Nephron progenitor cell (in vitro differentiated cells): ENCODE results near the gene DDX24.

Source experiments
- DNase-seq: peaks from one replicate; pipeline ENCODE4 v3.0.0; 2021
- H3K27ac Mint-ChIP-seq: 2 replicates; pipeline ENCODE4 v1.8.0; 2021; ENCODE audit warnings: mild to moderate bottlenecking, moderate library complexity, mixed read lengths
- H3K27me3 Mint-ChIP-seq: 2 replicates; pipeline ENCODE4 v1.8.0; 2021; ENCODE audit warnings: mild to moderate bottlenecking, low read depth, mixed read lengths; ENCODE audit not compliant: poor library complexity
- H3K36me3 Mint-ChIP-seq: 2 replicates; pipeline ENCODE4 v1.8.0; 2021; ENCODE audit warnings: low read depth, mixed read lengths
- H3K4me1 Mint-ChIP-seq: 2 replicates; pipeline ENCODE4 v1.8.0; 2021; ENCODE audit warnings: mixed read lengths
- H3K4me3 Mint-ChIP-seq: 2 replicates; pipeline ENCODE4 v1.8.0; 2021; ENCODE audit warnings: mild to moderate bottlenecking, moderate library complexity, mixed read lengths
- H3K9me3 Mint-ChIP-seq: 2 replicates; pipeline ENCODE4 v1.8.0; 2021; ENCODE audit warnings: mild to moderate bottlenecking, moderate library complexity, mixed read lengths
- CTCF ChIP-seq: fragments of 200-600 bp; sonication (generic); IDR thresholded peaks from 2 replicates; pipeline ENCODE4 v1.5.0; 2021; ENCODE audit warnings: antibody characterized with exemption

Gene DDX24

GRCh38 chr14:94003397-94003796, 77.6 kb downstream of the DDX24 start:
- H3K36me3 Mint-ChIP-seq = no peaks in the 10 kb centered on the region
- H3K9me3 Mint-ChIP-seq = no peaks in the 10 kb centered on the region
- no peak overlapping the region for H3K4me3 Mint-ChIP-seq
- peaks cover 6% of the 10 kb centered on the region for H3K4me1 Mint-ChIP-seq
- no peak overlapping the region for H3K27ac Mint-ChIP-seq
- H3K27me3 Mint-ChIP-seq = peaks cover 54% of the 10 kb centered on the region
- no peak for DNase-seq
- no peak for TF ChIP-seq CTCF

- Mint-ChIP-seq H3K4me3 (no peak overlapping the region), H3K27ac (no peak overlapping the region), H3K4me1 (peaks cover 15% of the 10 kb centered on the region), H3K27me3 (peaks cover 45% of the 10 kb centered on the region), H3K9me3 (no peaks in the 10 kb centered on the region), H3K36me3 (no peaks in the 10 kb centered on the region)
- TF ChIP-seq CTCF = peak; percentile 98
- peak; percentile 69 for DNase-seq
Measured at GRCh38 chr14:94001501-94002396, 79.3 kb downstream of the DDX24 start.

- no peaks in the 10 kb centered on the region for H3K9me3 Mint-ChIP-seq
- no peaks in the 10 kb centered on the region for H3K36me3 Mint-ChIP-seq
- TF ChIP-seq CTCF = no peak
- peaks cover 15% of the 10 kb centered on the region for H3K4me1 Mint-ChIP-seq
- H3K4me3 Mint-ChIP-seq = no peak overlapping the region
- DNase-seq = no peak
- H3K27ac Mint-ChIP-seq = no peak overlapping the region
- H3K27me3 Mint-ChIP-seq = peaks cover 42% of the 10 kb centered on the region
Measured at GRCh38 chr14:94001016-94001415, 80.0 kb downstream of the DDX24 start.

- H3K9me3 Mint-ChIP-seq = no peaks in the 10 kb centered on the region
- H3K27me3 Mint-ChIP-seq = peaks cover 42% of the 10 kb centered on the region
- no peak for TF ChIP-seq CTCF
- no peak for DNase-seq
- H3K27ac Mint-ChIP-seq = no peak overlapping the region
- H3K4me3 Mint-ChIP-seq = no peak overlapping the region
- H3K4me1 Mint-ChIP-seq = peaks cover 19% of the 10 kb centered on the region
- H3K36me3 Mint-ChIP-seq = no peaks in the 10 kb centered on the region
Measured at GRCh38 chr14:94000267-94000666, 80.7 kb downstream of the DDX24 start.

- Mint-ChIP-seq H3K36me3 (no peaks in the 10 kb centered on the region), H3K4me1 (peaks cover 19% of the 10 kb centered on the region)
Measured at GRCh38 chr14:93999573-93999972, 81.4 kb downstream of the DDX24 start.

More at GRCh38 chr14:93999573-93999972, 81.4 kb downstream of the DDX24 start:
- Mint-ChIP-seq H3K9me3 (no peaks in the 10 kb centered on the region), H3K4me3 (no peak overlapping the region), H3K27me3 (peaks cover 42% of the 10 kb centered on the region), H3K27ac (no peak overlapping the region)
- no peak for DNase-seq
- no peak for TF ChIP-seq CTCF
